GM10248 (cell line): ENCODE data around the gene NEU4.

ENCODE experiments used
- CTCF ChIA-PET: fragments of 300-600 bp; sonication (Branson Sonifier 250); formaldehyde crosslinking; extraction: SDS; loops from one replicate; lab custom pipeline; 2021; ENCODE audit warnings: antibody characterized with exemption; lab: Yijun Ruan, JAX
- POLR2A ChIA-PET: fragments of 350-650 bp; sonication (Branson Sonifier 250); formaldehyde crosslinking; extraction: SDS; loops from one replicate; lab custom pipeline; 2020; ENCODE audit warnings: antibody characterized with exemption; lab: Yijun Ruan, JAX
- DNase-seq: peaks from one replicate; pipeline ENCODE4 v3.0.0; 2012; ENCODE audit errors: extremely low spot score
- TF ChIP-seq, protein P1 (sequence below): IDR thresholded peaks from 2 replicates; pipeline ENCODE4 v1.5.1; 2012; ENCODE audit warnings: mild to moderate bottlenecking, low read depth; ENCODE audit errors: extremely low read depth, missing control alignments, control extremely low read depth

Gene NEU4

DNA sequence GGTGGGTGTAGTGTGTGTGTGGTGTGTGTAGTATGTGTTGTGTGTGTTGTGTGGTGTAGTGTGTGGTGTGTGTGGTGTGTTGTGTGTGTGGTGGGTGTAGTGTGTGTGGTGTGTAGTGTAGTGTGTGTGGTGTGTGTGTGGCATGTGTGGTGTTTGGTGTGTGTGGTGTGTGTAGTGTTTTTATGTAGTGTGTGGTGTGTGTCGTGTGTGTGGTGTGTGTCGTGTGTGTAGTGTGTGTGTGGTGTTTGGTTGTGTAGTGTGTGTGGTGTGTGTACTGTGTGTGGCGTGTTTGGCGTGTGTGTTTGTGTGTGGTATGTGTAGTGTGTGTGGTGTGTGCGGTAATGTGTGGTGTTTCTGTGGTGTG lies 55.8 kb downstream of the NEU4 start:
- TF ChIP-seq, protein P1, sequence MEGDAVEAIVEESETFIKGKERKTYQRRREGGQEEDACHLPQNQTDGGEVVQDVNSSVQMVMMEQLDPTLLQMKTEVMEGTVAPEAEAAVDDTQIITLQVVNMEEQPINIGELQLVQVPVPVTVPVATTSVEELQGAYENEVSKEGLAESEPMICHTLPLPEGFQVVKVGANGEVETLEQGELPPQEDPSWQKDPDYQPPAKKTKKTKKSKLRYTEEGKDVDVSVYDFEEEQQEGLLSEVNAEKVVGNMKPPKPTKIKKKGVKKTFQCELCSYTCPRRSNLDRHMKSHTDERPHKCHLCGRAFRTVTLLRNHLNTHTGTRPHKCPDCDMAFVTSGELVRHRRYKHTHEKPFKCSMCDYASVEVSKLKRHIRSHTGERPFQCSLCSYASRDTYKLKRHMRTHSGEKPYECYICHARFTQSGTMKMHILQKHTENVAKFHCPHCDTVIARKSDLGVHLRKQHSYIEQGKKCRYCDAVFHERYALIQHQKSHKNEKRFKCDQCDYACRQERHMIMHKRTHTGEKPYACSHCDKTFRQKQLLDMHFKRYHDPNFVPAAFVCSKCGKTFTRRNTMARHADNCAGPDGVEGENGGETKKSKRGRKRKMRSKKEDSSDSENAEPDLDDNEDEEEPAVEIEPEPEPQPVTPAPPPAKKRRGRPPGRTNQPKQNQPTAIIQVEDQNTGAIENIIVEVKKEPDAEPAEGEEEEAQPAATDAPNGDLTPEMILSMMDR, result no peak
- no peak for DNase-seq
- POLR2A ChIA-PET, result no interaction called here
- CTCF ChIA-PET, result no interaction called here

DNA sequence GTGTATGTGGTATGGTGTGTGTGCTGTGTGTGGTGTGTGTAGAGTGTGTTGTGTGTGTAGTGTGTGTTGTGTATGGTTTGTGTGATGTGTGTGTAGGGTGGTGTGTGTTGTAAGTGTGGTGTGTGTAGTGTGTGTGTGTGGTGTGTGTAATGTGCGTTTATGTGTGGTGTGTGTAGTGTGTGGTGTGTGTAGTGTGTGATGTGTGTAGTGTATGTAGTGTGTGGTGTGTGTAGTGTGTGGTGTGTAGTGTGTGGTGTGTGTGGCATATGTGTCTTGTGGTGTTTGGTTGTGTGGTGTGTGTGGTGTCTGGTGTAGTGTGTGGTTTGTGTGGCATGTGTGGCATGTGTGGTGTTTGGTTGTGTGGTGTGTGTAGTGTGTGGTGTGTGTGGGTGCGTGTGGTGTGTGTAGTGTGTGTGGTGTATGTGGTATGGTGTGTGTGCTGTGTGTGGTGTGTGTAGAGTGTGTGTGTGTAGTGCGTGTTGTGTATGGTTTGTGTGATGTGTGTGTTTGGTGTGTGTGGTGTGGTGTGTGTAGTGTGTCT lies 56.5 kb downstream of the NEU4 start:
- ChIA-PET CTCF (interaction anchor here (3.9 kb wide), 1 partner anchor 13 kb away, joined by 41 read pairs; no protein-coding TSS in a partner anchor), POLR2A (no interaction called here)
- TF ChIP-seq, protein P1, result no peak
- no peak for DNase-seq

DNA sequence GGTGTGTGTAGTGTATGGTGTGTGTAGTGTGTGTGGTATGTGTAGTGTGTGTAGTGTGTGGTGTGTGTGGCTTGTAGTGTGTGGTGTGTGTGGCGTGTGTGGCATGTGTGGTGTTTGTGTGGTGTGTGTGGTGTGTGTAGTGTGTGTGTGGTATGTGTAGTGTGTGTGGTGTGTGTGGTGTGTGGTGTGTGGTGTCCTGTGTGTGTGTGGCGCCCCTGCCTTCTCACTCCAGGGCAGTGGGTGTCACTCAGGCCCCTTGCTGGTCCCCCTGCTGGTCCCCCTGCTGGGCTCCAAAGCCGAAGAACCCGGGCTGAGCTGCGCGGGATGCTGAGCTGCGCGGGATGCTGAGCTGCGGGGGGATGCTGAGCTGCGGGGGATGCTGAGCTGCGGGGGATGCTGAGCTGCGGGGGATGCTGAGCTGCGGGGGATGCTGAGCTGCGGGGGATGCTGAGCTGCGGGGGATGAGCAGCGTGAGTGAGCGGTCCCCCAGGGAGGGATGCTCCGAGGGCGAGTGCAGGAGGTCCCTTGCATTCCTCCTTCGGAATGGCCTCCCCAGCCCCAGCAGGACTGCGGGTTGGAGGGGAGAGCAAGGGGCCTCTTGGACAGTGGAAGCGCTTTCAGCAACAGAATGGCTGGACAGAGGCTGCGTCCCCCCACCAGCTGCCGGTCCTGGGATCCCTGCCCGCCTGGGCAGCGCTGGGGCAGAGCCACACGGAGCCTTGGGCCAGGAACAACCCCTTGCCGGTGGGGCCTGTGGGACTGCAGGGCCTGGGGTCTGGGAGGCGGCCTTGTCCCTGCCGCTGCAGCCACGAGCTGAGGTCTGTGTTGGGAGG lies 57.2 kb downstream of the NEU4 start:
- TF ChIP-seq, protein P1, result no peak
- ChIA-PET CTCF (interaction anchor here (1.3 to 3.9 kb wide), 2 partner anchors 9 to 12 kb away, joined by 5 to 41 read pairs; no protein-coding TSS in a partner anchor), POLR2A (interaction anchor here (1.0 to 1.1 kb wide), 2 partner anchors 53 to 164 kb away, joined by 3 to 4 read pairs; partner anchors contain the start of gene ING5)
- no peak for DNase-seq
